Measurements from ENCODE around the gene SLC37A1.

SLC37A1 gene

GRCh38 chr21:42585881-42586280, 72.2 kb downstream of the SLC37A1 start:
- TF ChIP-seq CTCF (IDR thresholded peaks at IDR 0.05; ENCODE audit: insufficient read depth, low read length, poor library complexity, severe bottlenecking): no peak

GRCh38 chr21:42586406-42586805, 72.8 kb downstream of the SLC37A1 start:
- DNase-seq (ENCODE audit: extremely low read depth, insufficient read length): no peak
- H3K36me3 ChIP-seq (ENCODE audit: control insufficient read depth, insufficient read depth, low read length): no peaks in the 10 kb centered on the region
- H3K27me3 ChIP-seq (replicated peaks; ENCODE audit: control insufficient read depth, insufficient read depth, low read length): no peaks in the 10 kb centered on the region
- TF ChIP-seq CTCF (IDR thresholded peaks at IDR 0.05; ENCODE audit: insufficient read depth, low read length, poor library complexity, severe bottlenecking): no peak
- H3K4me3 ChIP-seq (replicated peaks; ENCODE audit: low read depth, low read length): no peak overlapping the region

More at GRCh38 chr21:42585881-42586280, 72.2 kb downstream of the SLC37A1 start:
- H3K36me3 ChIP-seq (ENCODE audit: control insufficient read depth, insufficient read depth, low read length): no peaks in the 10 kb centered on the region
- H3K4me3 ChIP-seq (replicated peaks; ENCODE audit: low read depth, low read length): no peak overlapping the region
- H3K27me3 ChIP-seq (replicated peaks; ENCODE audit: control insufficient read depth, insufficient read depth, low read length): no peaks in the 10 kb centered on the region
- DNase-seq (ENCODE audit: extremely low read depth, insufficient read length): no peak

GRCh38 chr21:42587036-42587435, 73.4 kb downstream of the SLC37A1 start:
- H3K36me3 ChIP-seq (ENCODE audit: control insufficient read depth, insufficient read depth, low read length): no peaks in the 10 kb centered on the region
- no peak for TF ChIP-seq CTCF (IDR thresholded peaks at IDR 0.05; ENCODE audit: insufficient read depth, low read length, poor library complexity, severe bottlenecking)
- no peak for DNase-seq (ENCODE audit: extremely low read depth, insufficient read length)
- no peak overlapping the region for H3K4me3 ChIP-seq (replicated peaks; ENCODE audit: low read depth, low read length)
- H3K27me3 ChIP-seq (replicated peaks; ENCODE audit: control insufficient read depth, insufficient read depth, low read length): no peaks in the 10 kb centered on the region

- DNase-seq (ENCODE audit: extremely low read depth, insufficient read length): no peak
- no peak for TF ChIP-seq CTCF (IDR thresholded peaks at IDR 0.05; ENCODE audit: insufficient read depth, low read length, poor library complexity, severe bottlenecking)
Measured at GRCh38 chr21:42590431-42591131, 76.9 kb downstream of the SLC37A1 start.

GRCh38 chr21:42591170-42591869, 77.7 kb downstream of the SLC37A1 start:
- Histone ChIP-seq H3K27me3 (replicated peaks; ENCODE audit: control insufficient read depth, insufficient read depth, low read length) (no peaks in the 10 kb centered on the region), H3K36me3 (ENCODE audit: control insufficient read depth, insufficient read depth, low read length) (no peaks in the 10 kb centered on the region), H3K4me3 (replicated peaks; ENCODE audit: low read depth, low read length) (no peak overlapping the region)
- DNase-seq (ENCODE audit: extremely low read depth, insufficient read length): no peak
- no peak for TF ChIP-seq CTCF (IDR thresholded peaks at IDR 0.05; ENCODE audit: insufficient read depth, low read length, poor library complexity, severe bottlenecking)

More at GRCh38 chr21:42590431-42591131, 76.9 kb downstream of the SLC37A1 start:
- Histone ChIP-seq H3K36me3 (ENCODE audit: control insufficient read depth, insufficient read depth, low read length) (no peaks in the 10 kb centered on the region), H3K27me3 (replicated peaks; ENCODE audit: control insufficient read depth, insufficient read depth, low read length) (no peaks in the 10 kb centered on the region), H3K4me3 (replicated peaks; ENCODE audit: low read depth, low read length) (no peak overlapping the region)

Measured in GM06990 (cell line).